ENCODE results near the gene MAN2A1.

Gene MAN2A1

GRCh38 chr5:109769597-109770291 is 80.0 kb downstream of the MAN2A1 start:
- no peak for TF ChIP-seq TCF12 (IDR thresholded peaks at IDR 0.05; ENCODE audit: low read depth)
- TF ChIP-seq MAX (IDR thresholded peaks at IDR 0.05) = no peak
- no peak for TF ChIP-seq USF1 (IDR thresholded peaks at IDR 0.05)
- no peak for TF ChIP-seq CREB1 (IDR thresholded peaks at IDR 0.05; ENCODE audit: low read depth)
- TF ChIP-seq TEAD4 (IDR thresholded peaks at IDR 0.05) = no peak
- TF ChIP-seq NFIC (IDR thresholded peaks at IDR 0.05) = no peak
- no peak for TF ChIP-seq EP300 (IDR thresholded peaks at IDR 0.05; ENCODE audit: borderline replicate concordance)
- no peak for TF ChIP-seq TAF1 (IDR thresholded peaks at IDR 0.05; ENCODE audit: low read depth)
- TF ChIP-seq ZBTB7A (IDR thresholded peaks at IDR 0.05; ENCODE audit: low read depth) = no peak
- TF ChIP-seq YY1 (IDR thresholded peaks at IDR 0.05; ENCODE audit: low read depth) = no peak
- no peak for TF ChIP-seq RAD21 (IDR thresholded peaks at IDR 0.05; ENCODE audit: low read depth)
- no peak for TF ChIP-seq REST (IDR thresholded peaks at IDR 0.05; ENCODE audit: low read depth)
- no peak for TF ChIP-seq EGR1 (IDR thresholded peaks at IDR 0.05)
- no peak for TF ChIP-seq FOXM1 (IDR thresholded peaks at IDR 0.05; ENCODE audit: borderline replicate concordance, low read depth)
- TF ChIP-seq CEBPB (IDR thresholded peaks at IDR 0.05) = no peak

GRCh38 chr5:109775130-109775529 is 85.4 kb downstream of the MAN2A1 start:
- no peak for TF ChIP-seq REST (IDR thresholded peaks at IDR 0.05; ENCODE audit: low read depth)
- no peak for TF ChIP-seq NFIC (IDR thresholded peaks at IDR 0.05)
- TF ChIP-seq TCF12 (IDR thresholded peaks at IDR 0.05; ENCODE audit: low read depth) = no peak
- TF ChIP-seq USF1 (IDR thresholded peaks at IDR 0.05) = no peak
- TF ChIP-seq CEBPB (IDR thresholded peaks at IDR 0.05) = no peak
- no peak for TF ChIP-seq ZBTB7A (IDR thresholded peaks at IDR 0.05; ENCODE audit: low read depth)

GRCh38 chr5:109779036-109779735 is 89.5 kb downstream of the MAN2A1 start:
- TF ChIP-seq EGR1 (IDR thresholded peaks at IDR 0.05) (no peak), CREB1 (IDR thresholded peaks at IDR 0.05; ENCODE audit: low read depth) (no peak), TEAD4 (IDR thresholded peaks at IDR 0.05) (no peak), USF1 (IDR thresholded peaks at IDR 0.05) (no peak), REST (IDR thresholded peaks at IDR 0.05; ENCODE audit: low read depth) (no peak), NFIC (IDR thresholded peaks at IDR 0.05) (no peak), MAX (IDR thresholded peaks at IDR 0.05) (no peak), YY1 (IDR thresholded peaks at IDR 0.05; ENCODE audit: low read depth) (no peak), TCF12 (IDR thresholded peaks at IDR 0.05; ENCODE audit: low read depth) (no peak)

- TF ChIP-seq TAF1 (IDR thresholded peaks at IDR 0.05; ENCODE audit: low read depth) (no peak), RAD21 (IDR thresholded peaks at IDR 0.05; ENCODE audit: low read depth) (no peak), FOXM1 (IDR thresholded peaks at IDR 0.05; ENCODE audit: borderline replicate concordance, low read depth) (no peak), USF1 (IDR thresholded peaks at IDR 0.05) (no peak), EGR1 (IDR thresholded peaks at IDR 0.05) (no peak), CREB1 (IDR thresholded peaks at IDR 0.05; ENCODE audit: low read depth) (no peak), CEBPB (IDR thresholded peaks at IDR 0.05) (no peak), REST (IDR thresholded peaks at IDR 0.05; ENCODE audit: low read depth) (no peak), NFIC (IDR thresholded peaks at IDR 0.05) (no peak)
Measured at GRCh38 chr5:109784687-109785086, 95.0 kb downstream of the MAN2A1 start.
